ENCODE data around the gene HMCN2. TPM values are rescaled to one million over a fixed set of nuclear protein-coding genes. Genes with fewer than 3 reads are reported as not detected.

Gene HMCN2
- total and polyA plus RNA-seq, 2 donors (not counting 3 experiments of a cell fraction or from before 2014, with no cell fraction given) = 0.04 to 0.24 TPM

DNA sequence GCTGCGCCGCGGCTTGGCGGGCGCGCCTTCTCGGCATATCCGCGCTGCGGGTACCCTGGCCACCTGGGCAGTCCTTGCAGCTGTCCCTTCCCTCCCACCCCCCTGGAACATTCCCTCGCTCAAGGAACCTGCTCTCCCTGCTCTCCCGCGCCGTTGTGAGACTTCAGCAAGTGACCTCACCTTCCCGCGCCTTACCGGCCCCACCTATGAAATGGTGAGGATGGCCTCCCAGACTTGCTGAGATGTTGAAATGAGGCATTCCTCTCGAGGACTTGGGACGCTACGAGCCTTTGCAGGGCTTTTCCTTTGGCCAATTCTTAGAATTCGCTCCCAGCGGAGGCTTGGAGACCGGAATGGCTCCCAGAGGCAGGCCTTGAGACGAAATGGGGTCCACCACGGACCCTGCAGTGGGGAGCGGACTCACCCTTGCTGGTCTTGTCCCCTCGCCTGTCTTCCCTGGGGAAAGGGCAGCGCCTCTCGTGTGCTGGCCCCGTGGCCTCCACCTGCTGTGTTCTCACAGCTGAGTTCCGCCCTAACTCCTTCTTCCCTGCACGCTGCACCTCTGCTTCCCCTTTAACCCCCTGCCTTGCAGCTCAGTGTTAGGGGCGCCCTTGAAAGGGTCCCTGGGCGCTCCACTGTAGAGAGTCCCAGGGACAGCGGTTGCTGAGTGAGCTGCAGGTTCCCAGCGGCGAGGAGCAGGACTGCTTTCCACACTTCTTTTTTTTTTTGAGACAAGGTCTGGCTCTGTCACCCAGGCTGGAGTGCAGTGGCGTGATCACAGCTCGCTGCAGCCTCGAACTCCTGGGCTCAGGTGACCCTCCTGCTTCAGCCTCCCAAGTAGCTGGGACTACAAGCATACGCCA lies 907 bp downstream of the HMCN2 start:
- dilution Hi-C loops (cut with MboI; ENCODE audit: extremely low pct_ligation_motif_present, low sequenced_read_pairs) = no loop called here

GRCh38 chr9:130267930-130268329 lies 2.4 kb downstream of the HMCN2 start:
- Histone ChIP-seq H3K27ac (ENCODE audit: insufficient read depth, low read depth, low read length) (no peak overlapping the region), H4K20me1 (replicated peaks; ENCODE audit: control insufficient read depth, extremely low read depth, insufficient read depth, low read length) (no peaks in the 10 kb centered on the region), H3K4me1 (ENCODE audit: control insufficient read depth, extremely low read depth, insufficient read depth, low read length) (peaks cover 19% of the 10 kb centered on the region), H3K9me3 (replicated peaks; ENCODE audit: control insufficient read depth, insufficient read depth, low read length) (no peaks in the 10 kb centered on the region), H3K9me1 (replicated peaks; ENCODE audit: control insufficient read depth, extremely low read depth, insufficient read depth, low read length) (no peaks in the 10 kb centered on the region), H3K4me3 (replicated peaks in 1 of 3; ENCODE audit: insufficient read depth in 1 of 3, low read depth in 1 of 3, low read length in 3 of 3) (no peak overlapping the region), H3K79me2 (ENCODE audit: control insufficient read depth, insufficient read depth, low read length) (no peaks in the 10 kb centered on the region), H3K4me2 (ENCODE audit: insufficient read depth, low read length) (no peak overlapping the region), H3K27me3 (ENCODE audit: control insufficient read depth in 2 of 2, insufficient read depth in 2 of 2, low read length in 2 of 2) (peaks cover 34 to 39% of the 10 kb centered on the region in 2 experiments), H3K9ac (replicated peaks; ENCODE audit: extremely low read depth, insufficient read depth, low read length) (no peak overlapping the region), H3K36me3 (ENCODE audit: control insufficient read depth in 2 of 2, extremely low read depth in 1 of 2, insufficient read depth in 2 of 2, low read length in 2 of 2) (no peaks in the 10 kb centered on the region), H2AFZ (ENCODE audit: low read depth, low read length) (no peak overlapping the region)
- FAIRE-seq (no peak), DNase-seq (ENCODE audit: low read depth, low spot score) (no peak)
- no TSS peak for BruUV-seq (replicated peaks)
- ChIA-PET POLR2A (no interaction called here), CTCF (no interaction called here)
- TF ChIP-seq GATA2 (IDR thresholded peaks at IDR 0.05; ENCODE audit: insufficient read depth, insufficient read length, low read depth, low read length) = no peak
- no peak for TF ChIP-seq POLR2AphosphoS5 (IDR thresholded peaks at IDR 0.05; ENCODE audit: insufficient read depth, low read depth, low read length)
- no peak for TF ChIP-seq EZH2 (IDR thresholded peaks at IDR 0.05; ENCODE audit: borderline replicate concordance, low read depth, low read length, severe bottlenecking)
- TF ChIP-seq, protein P1, sequence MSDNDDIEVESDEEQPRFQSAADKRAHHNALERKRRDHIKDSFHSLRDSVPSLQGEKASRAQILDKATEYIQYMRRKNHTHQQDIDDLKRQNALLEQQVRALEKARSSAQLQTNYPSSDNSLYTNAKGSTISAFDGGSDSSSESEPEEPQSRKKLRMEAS (IDR thresholded peaks at IDR 0.05; ENCODE audit: insufficient read depth, insufficient read length) = no peak
- TF ChIP-seq MYC (IDR thresholded peaks at IDR 0.05; ENCODE audit: low read depth, low read length) = no peak
- TF ChIP-seq, protein P2, sequence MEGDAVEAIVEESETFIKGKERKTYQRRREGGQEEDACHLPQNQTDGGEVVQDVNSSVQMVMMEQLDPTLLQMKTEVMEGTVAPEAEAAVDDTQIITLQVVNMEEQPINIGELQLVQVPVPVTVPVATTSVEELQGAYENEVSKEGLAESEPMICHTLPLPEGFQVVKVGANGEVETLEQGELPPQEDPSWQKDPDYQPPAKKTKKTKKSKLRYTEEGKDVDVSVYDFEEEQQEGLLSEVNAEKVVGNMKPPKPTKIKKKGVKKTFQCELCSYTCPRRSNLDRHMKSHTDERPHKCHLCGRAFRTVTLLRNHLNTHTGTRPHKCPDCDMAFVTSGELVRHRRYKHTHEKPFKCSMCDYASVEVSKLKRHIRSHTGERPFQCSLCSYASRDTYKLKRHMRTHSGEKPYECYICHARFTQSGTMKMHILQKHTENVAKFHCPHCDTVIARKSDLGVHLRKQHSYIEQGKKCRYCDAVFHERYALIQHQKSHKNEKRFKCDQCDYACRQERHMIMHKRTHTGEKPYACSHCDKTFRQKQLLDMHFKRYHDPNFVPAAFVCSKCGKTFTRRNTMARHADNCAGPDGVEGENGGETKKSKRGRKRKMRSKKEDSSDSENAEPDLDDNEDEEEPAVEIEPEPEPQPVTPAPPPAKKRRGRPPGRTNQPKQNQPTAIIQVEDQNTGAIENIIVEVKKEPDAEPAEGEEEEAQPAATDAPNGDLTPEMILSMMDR (IDR thresholded peaks at IDR 0.05; ENCODE audit: extremely low read depth in 1 of 2, insufficient read depth in 1 of 2, low read depth in 1 of 2, low read length in 2 of 2) = no peak
- TF ChIP-seq JUN (IDR thresholded peaks at IDR 0.05; ENCODE audit: borderline replicate concordance, insufficient read depth, insufficient read length, low read depth) = no peak
- no peak for TF ChIP-seq FOS (IDR thresholded peaks at IDR 0.05; ENCODE audit: borderline replicate concordance, insufficient read depth, low read length)
- intact Hi-C loops (cut with micrococcal nuclease) = no loop called here
- dilution Hi-C loops (cut with MboI; ENCODE audit: extremely low pct_ligation_motif_present, low sequenced_read_pairs) = no loop called here

More for the DNA sequence above, 907 bp downstream of the HMCN2 start:
- no peaks in the 10 kb centered on the region for H4K20me1 ChIP-seq (replicated peaks; ENCODE audit: control insufficient read depth, extremely low read depth, insufficient read depth, low read length)
- FAIRE-seq = no peak
- no peak overlapping the region for H3K27ac ChIP-seq (ENCODE audit: insufficient read depth, low read depth, low read length)
- no peaks in the 10 kb centered on the region for H3K9me1 ChIP-seq (replicated peaks; ENCODE audit: control insufficient read depth, extremely low read depth, insufficient read depth, low read length)
- H3K27me3 ChIP-seq (ENCODE audit: control insufficient read depth in 2 of 2, insufficient read depth in 2 of 2, low read length in 2 of 2) = peaks cover 37 to 46% of the 10 kb centered on the region in 2 experiments
- no peak overlapping the region for H3K4me2 ChIP-seq (ENCODE audit: insufficient read depth, low read length)
- peak; percentile 4 for TF ChIP-seq EZH2 (IDR thresholded peaks at IDR 0.05; ENCODE audit: borderline replicate concordance, low read depth, low read length, severe bottlenecking)
- no peak for TF ChIP-seq POLR2A (IDR thresholded peaks at IDR 0.05; ENCODE audit: low read depth, low read length)
- H3K79me2 ChIP-seq (ENCODE audit: control insufficient read depth, insufficient read depth, low read length) = no peaks in the 10 kb centered on the region
- no peak overlapping the region for H3K9ac ChIP-seq (replicated peaks; ENCODE audit: extremely low read depth, insufficient read depth, low read length)
- no peak overlapping the region for H2AFZ ChIP-seq (ENCODE audit: low read depth, low read length)
- no peaks in the 10 kb centered on the region for H3K9me3 ChIP-seq (replicated peaks; ENCODE audit: control insufficient read depth, insufficient read depth, low read length)
- no peaks in the 10 kb centered on the region for H3K36me3 ChIP-seq (ENCODE audit: control insufficient read depth in 2 of 2, extremely low read depth in 1 of 2, insufficient read depth in 2 of 2, low read length in 2 of 2)
- BruUV-seq (replicated peaks) = no TSS peak
- intact Hi-C loops (cut with micrococcal nuclease) = no loop called here
- ChIA-PET POLR2A (no interaction called here), CTCF (interaction anchor here (1.1 kb wide), 1 partner anchor 30 kb away, joined by 4 read pairs; no protein-coding TSS in a partner anchor)
- H3K4me3 ChIP-seq (replicated peaks in 1 of 3; ENCODE audit: insufficient read depth in 1 of 3, low read depth in 1 of 3, low read length in 3 of 3) = no peak overlapping the region
- H3K4me1 ChIP-seq (ENCODE audit: control insufficient read depth, extremely low read depth, insufficient read depth, low read length) = peaks cover 12% of the 10 kb centered on the region
- no peak for DNase-seq (ENCODE audit: low read depth, low spot score)
